A549 (cell line): ENCODE results near the gene REEP3.

Experiments
- CBX2 ChIP-seq: fragments of 200-600 bp; sonication (generic); IDR thresholded peaks from 2 replicates; pipeline ENCODE4 v1.6.1; 2016; ENCODE audit warnings: low read depth, mild to moderate bottlenecking, borderline replicate concordance
- CTCF ChIP-seq: fragments of >200 bp; sonication (Bioruptor Twin); formaldehyde crosslinking; IDR thresholded peaks from 3 replicates; pipeline ENCODE4 v1.5.1; 2016
- MYC ChIP-seq: IDR thresholded peaks from 2 replicates; pipeline ENCODE4 v1.6.1; 2012; ENCODE audit warnings: mild to moderate bottlenecking, inconsistent platforms, low read length, improper control_type of control experiment, borderline replicate concordance
- POLR2A ChIP-seq: IDR thresholded peaks from 2 replicates; pipeline ENCODE4 v1.6.1; 2012; ENCODE audit warnings: mild to moderate bottlenecking, low read length
- USF2 ChIP-seq: fragments of 450-650 bp; IDR thresholded peaks from 2 replicates; pipeline ENCODE4 v1.6.1; 2014; ENCODE audit warnings: antibody characterized with exemption

GRCh38 chr10:63478564-63478963 lies 42.6 kb upstream of the REEP3 start:
- TF ChIP-seq CTCF: no peak
- TF ChIP-seq MYC: no peak
- no peak for TF ChIP-seq POLR2A
- no peak for TF ChIP-seq USF2
- no peak for TF ChIP-seq CBX2
